Upper lobe of right lung (tissue), 1 donor: ENCODE measurements around the gene PAPOLA. TPM values are rescaled to one million over a fixed set of nuclear protein-coding genes. Genes with fewer than 3 reads are reported as not detected.

ENCODE experiments used
- ATAC-seq: fragments of 200-7000 bp; cut with Tn5 transposase; one replicate; pipeline ENCODE4 v1.9.1; 2020; ENCODE audit warnings: mild to moderate bottlenecking, moderate library complexity
- DNase-seq: peaks from one replicate; pipeline ENCODE4 v3.0.0-alpha.2; 2020
- H3K27ac ChIP-seq: fragments of 200-600 bp; one replicate; pipeline ENCODE4 v1.8.0; 2022
- H3K27me3 ChIP-seq: fragments of 200-600 bp; one replicate; pipeline ENCODE4 v1.8.0; 2022; ENCODE audit warnings: mild to moderate bottlenecking
- H3K36me3 ChIP-seq: fragments of 200-600 bp; one replicate; pipeline ENCODE4 v1.8.0; 2022
- H3K4me1 ChIP-seq: fragments of 200-600 bp; one replicate; pipeline ENCODE4 v1.8.0; 2022
- H3K4me3 ChIP-seq: fragments of 200-600 bp; one replicate; pipeline ENCODE4 v1.8.0; 2022; ENCODE audit warnings: mild to moderate bottlenecking
- H3K9me3 ChIP-seq: fragments of 200-600 bp; one replicate; pipeline ENCODE4 v1.8.0; 2022
- intact Hi-C: fragments of 100-400 bp; cut with DNase I; formaldehyde crosslinking; loops from one replicate; pipeline ENCODE4 v1.11.0; 2022
- total RNA-seq: library from RNA; stranded (reverse); fragmentation: NEBNext Ultra II Directional; extraction: Animal tissue kit (Norgen Biotek cat#: 25700); gene quantifications from one replicate; pipeline ENCODE4 v1.2.1, GENCODE V29; 2021
- TF ChIP-seq, protein P1 (sequence below): fragments of 200-600 bp; IDR thresholded peaks from one replicate; pipeline ENCODE4 v1.8.0; 2022; ENCODE audit warnings: antibody characterized with exemption
- donor health status: DM: no; HTN: yes; CAD: no; lungs with severe emphysema.

PAPOLA gene
- total RNA-seq, 1 donor from 2014 or later = 153 TPM

DNA sequence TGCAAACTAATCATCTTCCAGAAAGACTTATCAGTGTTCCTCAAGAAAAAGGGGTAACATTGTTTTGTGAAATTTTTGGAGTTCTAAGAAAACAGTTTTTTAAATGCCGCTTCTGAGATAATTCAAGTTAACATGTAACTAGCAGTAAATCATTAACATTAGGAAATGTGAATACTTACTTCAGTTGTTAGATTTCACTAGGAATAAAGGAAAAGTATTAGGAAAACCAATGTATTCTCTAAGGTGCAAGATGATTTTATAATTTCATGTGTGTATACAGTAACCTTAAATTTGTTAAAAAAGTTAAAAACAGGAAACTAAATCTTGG lies 36.8 kb downstream of the PAPOLA start:
- ATAC-seq = no peak
- Histone ChIP-seq H3K27ac (no peak overlapping the region), H3K4me3 (no peak overlapping the region), H3K36me3 (peaks cover 43% of the 10 kb centered on the region), H3K9me3 (no peaks in the 10 kb centered on the region), H3K4me1 (no peaks in the 10 kb centered on the region), H3K27me3 (no peaks in the 10 kb centered on the region)
- no peak for DNase-seq
- TF ChIP-seq, protein P1, sequence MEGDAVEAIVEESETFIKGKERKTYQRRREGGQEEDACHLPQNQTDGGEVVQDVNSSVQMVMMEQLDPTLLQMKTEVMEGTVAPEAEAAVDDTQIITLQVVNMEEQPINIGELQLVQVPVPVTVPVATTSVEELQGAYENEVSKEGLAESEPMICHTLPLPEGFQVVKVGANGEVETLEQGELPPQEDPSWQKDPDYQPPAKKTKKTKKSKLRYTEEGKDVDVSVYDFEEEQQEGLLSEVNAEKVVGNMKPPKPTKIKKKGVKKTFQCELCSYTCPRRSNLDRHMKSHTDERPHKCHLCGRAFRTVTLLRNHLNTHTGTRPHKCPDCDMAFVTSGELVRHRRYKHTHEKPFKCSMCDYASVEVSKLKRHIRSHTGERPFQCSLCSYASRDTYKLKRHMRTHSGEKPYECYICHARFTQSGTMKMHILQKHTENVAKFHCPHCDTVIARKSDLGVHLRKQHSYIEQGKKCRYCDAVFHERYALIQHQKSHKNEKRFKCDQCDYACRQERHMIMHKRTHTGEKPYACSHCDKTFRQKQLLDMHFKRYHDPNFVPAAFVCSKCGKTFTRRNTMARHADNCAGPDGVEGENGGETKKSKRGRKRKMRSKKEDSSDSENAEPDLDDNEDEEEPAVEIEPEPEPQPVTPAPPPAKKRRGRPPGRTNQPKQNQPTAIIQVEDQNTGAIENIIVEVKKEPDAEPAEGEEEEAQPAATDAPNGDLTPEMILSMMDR = no peak
- intact Hi-C loops = no loop called here

DNA sequence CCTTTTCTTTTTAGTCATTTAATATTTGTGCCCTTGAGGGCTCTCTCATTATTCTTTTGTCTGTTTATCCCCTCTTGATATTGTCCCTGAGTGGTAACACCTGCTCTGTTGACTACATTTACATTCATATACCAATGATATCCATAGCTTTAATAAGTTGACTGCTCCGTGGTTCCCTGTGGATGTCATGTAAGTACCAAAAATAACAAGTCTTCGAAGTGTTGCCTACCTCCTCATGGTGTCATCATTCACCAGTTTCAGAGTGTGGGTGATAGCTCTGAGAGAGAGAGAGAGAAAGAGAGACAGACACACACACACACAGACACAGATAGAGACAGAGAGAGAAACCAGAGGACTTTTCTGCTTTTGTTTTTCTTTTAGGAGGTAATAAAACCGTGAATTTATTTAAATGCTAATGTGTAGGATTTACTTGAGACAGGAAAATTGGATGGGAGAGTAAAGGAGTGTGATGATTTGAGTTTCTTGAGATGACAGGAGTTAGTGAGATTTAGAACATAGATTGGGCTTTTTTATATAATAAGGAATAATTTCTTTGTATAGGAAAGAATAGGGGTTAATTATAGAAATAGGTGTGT lies 52.2 kb downstream of the PAPOLA start:
- Histone ChIP-seq H3K36me3 (peaks cover 94% of the 10 kb centered on the region), H3K27ac (no peak overlapping the region), H3K4me3 (no peak overlapping the region), H3K4me1 (no peaks in the 10 kb centered on the region), H3K9me3 (no peaks in the 10 kb centered on the region), H3K27me3 (no peaks in the 10 kb centered on the region)
- DNase-seq (no peak), ATAC-seq (no peak)
- intact Hi-C loops = no loop called here
- TF ChIP-seq, protein P1 = no peak

DNA sequence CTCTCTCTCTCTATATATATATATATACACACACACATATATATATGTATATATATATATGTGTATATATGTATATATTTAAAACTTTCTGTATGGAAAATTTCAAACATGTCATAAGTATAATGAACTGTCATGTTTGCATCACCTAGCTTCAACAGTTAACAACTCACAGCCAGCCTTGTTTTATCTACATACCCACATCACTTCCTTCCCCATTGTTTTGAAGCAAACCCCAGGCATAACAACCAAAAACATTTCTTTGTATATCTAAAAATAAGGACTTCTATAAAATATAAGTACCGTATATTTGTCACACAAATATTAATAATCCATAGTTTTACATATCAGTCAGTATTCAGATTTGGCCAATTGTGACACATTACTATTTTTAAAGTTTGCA lies 57.4 kb downstream of the PAPOLA start:
- DNase-seq (no peak), ATAC-seq (no peak)
- Histone ChIP-seq H3K27me3 (no peaks in the 10 kb centered on the region), H3K9me3 (no peaks in the 10 kb centered on the region), H3K4me1 (no peaks in the 10 kb centered on the region), H3K36me3 (peaks cover 88% of the 10 kb centered on the region), H3K4me3 (no peak overlapping the region), H3K27ac (no peak overlapping the region)
- intact Hi-C loops = no loop called here
- TF ChIP-seq, protein P1 = no peak

GRCh38 chr14:96564389-96564788 lies 62.2 kb downstream of the PAPOLA start:
- ATAC-seq = no peak

DNA sequence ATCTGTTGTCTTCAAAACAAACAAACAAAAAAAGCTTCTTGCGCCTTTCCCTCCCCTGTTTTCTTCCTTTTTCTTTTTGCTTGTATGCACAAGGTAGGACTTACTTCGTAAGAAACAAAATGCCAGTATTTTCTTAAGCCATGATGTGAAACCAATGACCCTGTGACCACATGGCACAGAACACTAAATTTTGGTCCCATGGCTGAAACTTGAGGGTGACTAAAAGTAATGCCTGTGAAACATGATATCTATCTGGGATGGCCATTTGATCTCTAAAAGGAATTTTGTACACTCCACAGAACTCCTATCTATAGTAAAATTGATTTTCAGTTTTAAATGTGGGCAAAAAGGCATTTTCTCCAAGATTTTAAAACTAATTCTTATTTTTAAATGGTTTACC lies 63.6 kb downstream of the PAPOLA start:
- intact Hi-C loops = no loop called here
- H3K36me3 ChIP-seq = peaks cover 70% of the 10 kb centered on the region
- no peak overlapping the region for H3K27ac ChIP-seq
- no peak for ATAC-seq
- DNase-seq = no peak
- H3K27me3 ChIP-seq = no peaks in the 10 kb centered on the region
- no peak overlapping the region for H3K4me3 ChIP-seq
- no peaks in the 10 kb centered on the region for H3K4me1 ChIP-seq
- TF ChIP-seq, protein P1 = no peak
- no peaks in the 10 kb centered on the region for H3K9me3 ChIP-seq

More at GRCh38 chr14:96564389-96564788, 62.2 kb downstream of the PAPOLA start:
- Histone ChIP-seq H3K4me1 (no peaks in the 10 kb centered on the region), H3K27ac (no peak overlapping the region), H3K27me3 (no peaks in the 10 kb centered on the region), H3K36me3 (peaks cover 80% of the 10 kb centered on the region), H3K9me3 (no peaks in the 10 kb centered on the region), H3K4me3 (no peak overlapping the region)
- TF ChIP-seq, protein P1 = no peak
- no peak for DNase-seq
- intact Hi-C loops = no loop called here
